Stimulated activated naive CD8-positive, alpha-beta T cell treated with anti-CD3 and anti-CD28 coated beads, Interleukin-15, Interleukin-2, amounts not matched to agents 100 U/mL and 50 U/mL, for 24 hours (primary cell): ENCODE data around the gene KRTAP24-1.

Source experiments
- ATAC-seq: fragments of 150-1000 bp; cut with Tn5 transposase; one replicate; pipeline ENCODE4 v1.10.0; 2021
- DNase-seq: peaks from one replicate; pipeline ENCODE4 v3.0.0; 2021

Gene KRTAP24-1

DNA sequence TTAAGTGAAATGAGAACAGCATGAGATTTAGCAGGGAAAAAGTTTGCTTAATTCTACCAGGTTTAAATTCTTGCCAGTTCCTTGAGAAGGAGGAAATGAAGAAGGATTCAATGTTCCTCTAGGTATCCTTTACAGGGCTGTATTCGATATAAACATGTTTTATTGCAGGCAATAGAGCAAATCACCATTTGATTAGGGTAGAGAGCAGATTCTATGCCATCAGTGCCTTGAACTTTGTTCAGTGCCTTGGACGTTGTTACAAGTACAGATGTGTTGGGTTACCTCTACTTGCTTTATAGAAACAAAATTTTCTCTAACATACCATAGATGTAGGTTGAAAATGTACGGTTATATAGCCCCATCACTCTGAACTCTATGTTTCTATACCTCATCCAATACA, 48.7 kb downstream of the KRTAP24-1 start:
- no peak for ATAC-seq

DNA sequence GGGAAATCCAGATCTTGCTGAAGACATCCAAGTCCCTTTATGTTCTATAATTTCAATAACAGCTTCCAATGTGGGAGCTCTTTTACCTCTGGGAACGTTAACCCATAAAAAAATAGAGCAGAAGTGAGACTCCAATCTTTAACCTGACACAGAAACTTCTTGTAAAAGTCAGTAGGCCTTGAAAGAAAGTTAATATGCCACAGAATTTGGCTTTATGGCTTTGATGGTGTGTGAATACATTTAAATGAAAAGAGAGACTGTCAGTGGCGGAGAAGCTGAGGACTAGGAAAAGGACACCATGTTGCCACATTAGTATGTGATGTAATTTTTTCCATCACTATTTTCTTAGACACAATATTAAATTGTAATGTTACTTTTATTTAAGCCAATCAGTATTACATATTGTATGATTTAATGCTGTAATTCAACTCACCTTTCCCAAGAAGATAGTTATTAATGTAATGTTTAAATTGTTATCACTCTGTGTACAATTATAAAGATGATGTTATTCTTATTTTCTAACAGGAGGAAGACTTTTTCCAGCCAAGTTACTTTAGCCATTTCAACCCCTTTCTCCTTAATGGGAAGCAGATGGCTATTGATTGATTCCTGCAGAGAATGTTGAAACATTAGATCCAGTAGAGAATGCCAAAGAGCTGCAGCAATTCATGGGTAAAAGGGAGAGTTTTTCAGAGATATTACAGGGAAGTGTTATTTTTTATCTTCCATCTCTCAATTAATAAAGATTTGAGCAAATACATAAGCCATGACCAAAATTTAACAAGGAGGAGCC, 49.3 kb downstream of the KRTAP24-1 start:
- ATAC-seq (no peak), DNase-seq (no peak)

More for the DNA sequence above, 48.7 kb downstream of the KRTAP24-1 start:
- no peak for DNase-seq

DNA sequence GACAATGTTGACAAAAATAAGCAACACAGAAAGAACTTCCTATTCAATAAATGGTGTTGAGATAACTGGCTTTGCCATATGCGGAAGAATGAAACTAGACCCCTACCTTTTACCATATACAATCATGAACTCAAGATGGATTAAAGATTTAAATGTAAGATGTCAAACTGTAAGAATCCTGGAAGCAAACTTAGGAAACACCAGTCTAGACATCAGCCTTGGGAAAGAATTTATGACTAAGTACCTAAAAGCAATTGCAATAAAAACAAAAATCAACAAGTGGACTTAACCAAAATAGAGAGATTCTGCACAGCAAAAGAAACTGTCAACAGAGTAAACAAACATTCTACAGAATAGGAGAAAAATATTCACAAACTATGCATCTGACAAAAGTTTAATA, 50.7 kb downstream of the KRTAP24-1 start:
- ATAC-seq (no peak), DNase-seq (no peak)
